HG03103 (cell line): Measurements from ENCODE around the gene ZNF549.
A peak's percentile ranks its signal among the peaks of the same experiment; 100 is the strongest.

Experiments
- ATAC-seq: cut with Tn5 transposase; IDR thresholded peaks from one replicate; pipeline ENCODE4 v1.9.1; 2021; ENCODE audit warnings: low read depth; ENCODE audit not compliant: unreplicated experiment

The ZNF549 gene

GRCh38 chr19:57566396-57567265 is 39.5 kb downstream of the ZNF549 start:
- no peak for ATAC-seq

GRCh38 chr19:57570707-57571106 is 43.6 kb downstream of the ZNF549 start:
- ATAC-seq = no peak

GRCh38 chr19:57572415-57572947 is 45.3 kb downstream of the ZNF549 start:
- no peak for ATAC-seq

GRCh38 chr19:57576661-57577060 is 49.5 kb downstream of the ZNF549 start:
- ATAC-seq = no peak

GRCh38 chr19:57578487-57579205 is 51.5 kb downstream of the ZNF549 start, which contains the start of gene ZNF416:
TSS of gene ZNF416 (minus strand) at chr19:57578911. CDS start at chr19:57578704, 207 bp downstream.
- peak; percentile 89 for ATAC-seq

GRCh38 chr19:57583104-57583520 is 56.0 kb downstream of the ZNF549 start:
- ATAC-seq = no peak

GRCh38 chr19:57583521-57584416 is 56.6 kb downstream of the ZNF549 start, which contains the start of gene ZIK1:
TSS of gene ZIK1 (plus strand) at chr19:57584145. CDS start at chr19:57584357, 212 bp downstream.
- ATAC-seq = peak; percentile 85

GRCh38 chr19:57587529-57587928 is 60.4 kb downstream of the ZNF549 start:
- ATAC-seq = no peak

- peak; percentile 8 for ATAC-seq
Observed at GRCh38 chr19:57599377-57599760, 72.2 kb downstream of the ZNF549 start.

- ATAC-seq = peak; percentile 93
Observed at GRCh38 chr19:57599761-57600383, 72.7 kb downstream of the ZNF549 start, which contains the start of gene ZNF530. TSS of gene ZNF530 (plus strand) at chr19:57599885. CDS start at chr19:57604346, 4,461 bp downstream.

GRCh38 chr19:57606931-57607330 is 79.8 kb downstream of the ZNF549 start:
- ATAC-seq = no peak
